Body of pancreas (tissue), 4 donors: ENCODE data around the gene RAB3B.

ENCODE experiments used
- POLR2A ChIP-seq, 3 donors: fragments of 450-650 bp; IDR thresholded peaks; one replicate each; pipeline ENCODE4 v1.6.1; 2016; ENCODE audit warnings: antibody characterized with exemption in 3 of 3, mild to moderate bottlenecking in 2 of 3
- TF ChIP-seq, protein P1 (sequence below), 7 experiments: fragments of 450-650 bp in 4 of 7; fragments of 200-600 bp in 3 of 7; sonication (generic) in 3 of 7; IDR thresholded peaks; one replicate each; pipeline ENCODE4 v1.5.1; 2016 to 2019; ENCODE audit warnings: antibody characterized with exemption in 7 of 7

GRCh38 chr1:51976846-51977602 is 13.5 kb downstream of the RAB3B start:
- TF ChIP-seq, protein P1, sequence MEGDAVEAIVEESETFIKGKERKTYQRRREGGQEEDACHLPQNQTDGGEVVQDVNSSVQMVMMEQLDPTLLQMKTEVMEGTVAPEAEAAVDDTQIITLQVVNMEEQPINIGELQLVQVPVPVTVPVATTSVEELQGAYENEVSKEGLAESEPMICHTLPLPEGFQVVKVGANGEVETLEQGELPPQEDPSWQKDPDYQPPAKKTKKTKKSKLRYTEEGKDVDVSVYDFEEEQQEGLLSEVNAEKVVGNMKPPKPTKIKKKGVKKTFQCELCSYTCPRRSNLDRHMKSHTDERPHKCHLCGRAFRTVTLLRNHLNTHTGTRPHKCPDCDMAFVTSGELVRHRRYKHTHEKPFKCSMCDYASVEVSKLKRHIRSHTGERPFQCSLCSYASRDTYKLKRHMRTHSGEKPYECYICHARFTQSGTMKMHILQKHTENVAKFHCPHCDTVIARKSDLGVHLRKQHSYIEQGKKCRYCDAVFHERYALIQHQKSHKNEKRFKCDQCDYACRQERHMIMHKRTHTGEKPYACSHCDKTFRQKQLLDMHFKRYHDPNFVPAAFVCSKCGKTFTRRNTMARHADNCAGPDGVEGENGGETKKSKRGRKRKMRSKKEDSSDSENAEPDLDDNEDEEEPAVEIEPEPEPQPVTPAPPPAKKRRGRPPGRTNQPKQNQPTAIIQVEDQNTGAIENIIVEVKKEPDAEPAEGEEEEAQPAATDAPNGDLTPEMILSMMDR (IDR thresholded peaks at IDR 0.05) = no peak
- no peak for TF ChIP-seq POLR2A (IDR thresholded peaks at IDR 0.05)
